SIG-M5 (cell line): Measurements from ENCODE around the gene TDRD10.
"Not testable (repeated sequence)": the region's sequence is repeated elsewhere in the genome, so short reads cannot be mapped to it uniquely, and the experiment has no call there.

ENCODE experiments used
- DNase-seq: peaks from one replicate; lab custom pipeline; 2025; lab: John Stamatoyannopoulos, UW

Gene TDRD10

DNA sequence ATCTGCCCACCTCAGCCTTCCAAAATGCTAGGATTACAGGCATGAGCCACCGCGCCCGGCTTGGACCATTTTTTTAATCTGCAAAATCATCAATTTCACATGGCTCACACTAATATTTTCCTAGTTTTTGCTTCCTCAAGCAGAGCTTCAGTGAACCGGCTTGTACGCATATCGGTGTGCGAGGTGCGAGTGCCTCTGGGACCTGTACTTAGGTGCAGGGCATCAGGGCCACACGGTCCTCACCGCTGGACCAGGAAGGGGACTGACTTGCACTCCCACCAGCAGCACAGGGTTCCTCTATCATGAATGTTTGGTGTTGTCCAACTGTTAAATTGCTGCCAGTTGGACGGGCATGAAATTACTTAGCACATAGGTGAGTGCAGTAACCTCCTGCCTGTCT lies 15.6 kb downstream of the TDRD10 start:
- no peak for DNase-seq

- DNase-seq: no peak
Measured at GRCh38 chr1:154519591-154519991, 17.6 kb downstream of the TDRD10 start.

DNA sequence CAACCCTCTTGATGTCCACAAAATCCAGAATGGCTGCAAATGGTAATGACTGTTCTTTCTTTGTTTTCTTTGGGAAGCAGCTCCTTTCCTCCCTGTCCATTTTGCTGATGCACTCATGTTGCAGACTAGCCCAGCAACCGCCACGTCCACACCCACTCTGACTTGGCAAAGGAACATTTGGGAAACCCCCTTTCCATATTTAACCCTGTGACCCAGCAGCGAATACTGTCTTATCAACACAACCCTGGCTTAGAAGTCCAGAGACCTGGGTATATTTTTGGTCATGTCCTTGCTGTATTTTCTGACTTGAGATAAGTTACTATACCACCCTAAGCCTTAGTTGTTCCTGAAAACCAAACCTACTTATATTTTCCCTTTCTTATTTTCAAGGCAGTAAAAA lies 18.3 kb downstream of the TDRD10 start:
- DNase-seq: no peak

- no peak for DNase-seq
Measured at GRCh38 chr1:154521695-154522094, 19.7 kb downstream of the TDRD10 start.

- DNase-seq: no peak
Measured at GRCh38 chr1:154524881-154525280, 22.9 kb downstream of the TDRD10 start.

- no peak for DNase-seq
Measured at GRCh38 chr1:154527192-154527591, 25.2 kb downstream of the TDRD10 start.

- DNase-seq: no peak
Measured at GRCh38 chr1:154529308-154529707, 27.3 kb downstream of the TDRD10 start.

- not testable (repeated sequence) for DNase-seq
Measured at GRCh38 chr1:154531950-154532349, 29.9 kb downstream of the TDRD10 start.

DNA sequence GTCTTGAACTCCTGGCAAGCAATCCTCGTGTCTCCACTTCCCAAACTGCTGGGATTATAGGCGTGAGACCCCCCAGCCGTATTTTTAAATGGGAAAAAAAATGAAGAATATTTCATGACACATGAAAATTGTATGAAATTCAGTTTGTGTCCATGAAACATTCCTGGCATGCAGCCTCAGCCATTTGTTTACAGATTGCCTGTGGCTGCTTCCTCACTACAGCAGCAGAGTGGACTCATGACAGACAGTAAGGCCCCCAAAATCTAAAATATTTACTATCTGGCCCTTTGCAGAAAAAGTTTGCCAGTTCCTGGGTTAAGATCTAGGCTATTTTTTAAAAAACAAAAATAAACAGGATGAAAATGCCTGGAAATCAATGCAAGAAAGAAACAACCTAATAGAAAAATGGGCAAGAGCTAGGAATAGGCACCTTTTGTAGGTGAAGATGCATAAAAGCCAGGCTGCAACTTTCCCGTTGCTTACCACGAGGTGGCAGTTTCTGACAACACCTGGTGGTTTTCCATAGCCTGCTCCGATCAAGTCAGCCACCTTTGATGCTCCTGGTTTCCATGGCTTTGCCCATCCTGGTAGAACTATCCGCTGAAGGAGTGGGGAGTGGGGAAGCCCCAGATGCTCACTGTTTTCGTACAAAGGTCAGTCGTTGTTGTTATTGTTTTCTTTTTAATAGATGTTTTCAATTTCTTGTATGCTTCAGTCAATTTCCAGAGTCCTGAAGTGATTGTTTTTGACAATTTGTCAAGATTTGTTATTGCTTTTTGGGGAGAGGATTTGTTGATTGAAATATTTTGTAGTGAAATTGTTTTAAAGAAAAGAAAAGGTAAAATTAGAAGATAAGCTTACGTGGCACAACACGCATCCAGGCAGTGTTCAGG lies 32.2 kb downstream of the TDRD10 start:
- no peak for DNase-seq

DNA sequence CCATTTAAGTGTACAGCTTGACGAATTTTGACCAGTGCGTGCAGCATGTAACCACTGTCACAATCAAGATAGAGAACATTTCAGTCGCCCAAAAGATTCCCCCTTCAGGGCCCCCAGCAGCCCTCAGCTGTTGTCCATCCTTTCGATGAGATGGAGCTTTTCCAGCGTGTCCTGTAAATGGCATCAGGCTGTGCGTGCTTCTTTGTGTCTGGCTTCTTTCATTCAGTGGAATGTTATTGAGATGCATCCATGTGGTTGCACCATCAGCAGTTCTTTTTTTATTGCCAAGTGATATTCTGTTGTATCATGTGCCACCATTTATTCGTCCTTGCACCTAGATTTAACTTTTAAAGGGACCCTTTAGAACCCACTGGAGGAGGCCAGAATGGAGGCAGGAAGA lies 34.6 kb downstream of the TDRD10 start:
- no peak for DNase-seq

GRCh38 chr1:154539486-154540483 lies 37.8 kb downstream of the TDRD10 start:
- DNase-seq: no peak

DNA sequence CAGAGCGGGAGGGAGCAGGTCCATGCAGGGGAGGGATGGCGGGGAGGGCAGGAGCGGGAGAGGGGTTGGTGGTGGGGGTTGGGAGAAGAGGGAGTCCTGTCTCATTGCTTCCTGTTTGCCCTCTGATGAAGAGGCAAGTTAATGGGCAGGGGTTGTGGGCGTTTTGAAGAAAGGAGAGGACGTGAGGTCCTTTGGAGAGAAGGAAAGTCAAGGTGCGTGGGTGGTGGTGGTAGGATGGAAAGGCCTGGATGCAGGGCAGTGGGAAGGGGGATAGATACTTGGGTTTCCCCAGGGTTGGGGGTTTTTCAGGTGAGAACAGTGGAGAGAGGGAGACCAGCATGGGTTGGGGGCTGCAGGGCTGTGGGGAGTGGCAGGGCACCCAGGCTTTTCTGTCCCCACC lies 39.2 kb downstream of the TDRD10 start:
- no peak for DNase-seq

DNA sequence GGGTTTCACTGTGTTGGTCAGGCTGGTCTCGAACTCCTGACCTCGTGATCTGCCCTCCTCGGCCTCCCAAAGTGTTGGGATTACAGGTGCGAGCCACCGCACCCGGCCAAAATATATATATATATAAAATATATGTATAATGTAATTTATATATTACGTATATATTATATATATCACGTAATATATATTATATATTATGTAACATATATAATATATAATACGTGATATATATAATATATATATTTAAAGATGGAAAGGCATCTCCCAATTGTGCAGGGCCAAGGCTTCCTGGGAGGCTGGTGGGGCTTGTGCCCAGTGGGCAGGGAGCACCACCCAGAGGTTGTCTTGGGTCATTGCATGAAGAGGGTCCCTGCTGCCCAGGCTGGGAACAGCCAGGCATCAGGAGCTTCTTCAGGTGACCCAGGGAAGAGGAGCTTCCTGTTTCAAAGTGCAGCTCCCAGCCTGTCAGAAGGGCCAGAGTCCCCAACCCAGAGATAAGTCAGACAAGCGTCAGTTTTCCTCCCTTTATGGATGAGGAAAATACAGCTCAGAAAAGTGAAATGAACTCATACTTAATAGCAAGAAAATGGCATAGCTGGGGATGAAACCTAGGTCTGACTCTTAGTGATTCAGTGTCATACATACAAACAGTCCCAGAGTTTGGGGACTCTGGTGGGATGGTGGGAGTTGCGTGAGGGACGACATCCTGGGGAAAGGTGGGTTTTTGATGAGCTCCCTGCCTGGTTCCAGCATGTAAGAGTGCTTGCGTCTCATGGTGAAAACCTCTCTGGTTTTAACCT lies 44.4 kb downstream of the TDRD10 start:
- no peak for DNase-seq

DNA sequence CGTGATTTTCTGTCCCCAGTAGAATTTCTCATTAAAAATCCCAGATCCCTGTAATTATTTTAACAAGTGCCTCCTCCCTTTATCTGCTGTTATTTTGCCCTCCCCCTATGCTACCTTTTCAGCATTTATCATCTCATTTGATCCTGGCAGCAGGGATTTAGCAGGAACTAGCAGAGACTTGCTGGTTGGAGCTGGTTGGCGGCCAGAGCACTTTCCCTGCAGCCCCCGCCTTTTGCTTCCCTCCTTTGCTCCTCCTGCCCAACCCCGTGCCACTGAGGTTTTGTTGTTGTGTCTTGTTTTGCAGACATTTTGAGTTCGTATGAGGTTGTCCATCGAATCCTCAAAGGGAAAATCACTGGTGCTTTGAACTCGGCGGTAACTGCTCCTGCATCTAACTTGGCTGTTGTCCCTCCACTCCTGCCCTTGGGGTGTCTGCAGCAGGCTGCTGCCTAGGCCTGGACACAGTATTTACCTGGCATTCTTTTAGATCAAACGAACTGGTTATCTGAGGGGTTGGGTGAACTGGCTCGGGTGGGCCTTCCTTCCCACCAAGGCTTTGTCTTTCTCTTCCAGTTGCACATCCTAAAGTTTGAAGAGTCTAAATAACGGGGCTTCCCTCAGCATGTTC lies 45.2 kb downstream of the TDRD10 start:
- no peak for DNase-seq

DNA sequence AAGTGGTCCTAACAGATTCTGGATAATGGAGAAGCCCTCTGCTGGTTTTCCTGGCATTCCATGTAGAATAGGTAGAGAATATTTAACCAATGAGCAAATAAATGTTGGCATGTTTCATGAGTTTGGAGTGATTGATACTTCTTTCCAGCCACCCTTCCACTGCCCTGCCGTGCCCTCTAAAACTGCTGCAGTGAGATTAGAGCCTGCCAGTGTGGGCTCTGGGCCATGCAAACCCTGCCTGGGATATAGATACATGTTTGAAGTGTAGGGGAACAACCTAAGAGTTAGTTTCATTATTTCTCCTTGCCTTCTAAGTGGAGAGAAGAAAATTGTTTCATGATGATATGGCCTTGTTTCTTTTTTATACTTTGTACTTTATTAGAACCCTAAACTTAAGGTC lies 46.0 kb downstream of the TDRD10 start:
- no peak for DNase-seq

DNA sequence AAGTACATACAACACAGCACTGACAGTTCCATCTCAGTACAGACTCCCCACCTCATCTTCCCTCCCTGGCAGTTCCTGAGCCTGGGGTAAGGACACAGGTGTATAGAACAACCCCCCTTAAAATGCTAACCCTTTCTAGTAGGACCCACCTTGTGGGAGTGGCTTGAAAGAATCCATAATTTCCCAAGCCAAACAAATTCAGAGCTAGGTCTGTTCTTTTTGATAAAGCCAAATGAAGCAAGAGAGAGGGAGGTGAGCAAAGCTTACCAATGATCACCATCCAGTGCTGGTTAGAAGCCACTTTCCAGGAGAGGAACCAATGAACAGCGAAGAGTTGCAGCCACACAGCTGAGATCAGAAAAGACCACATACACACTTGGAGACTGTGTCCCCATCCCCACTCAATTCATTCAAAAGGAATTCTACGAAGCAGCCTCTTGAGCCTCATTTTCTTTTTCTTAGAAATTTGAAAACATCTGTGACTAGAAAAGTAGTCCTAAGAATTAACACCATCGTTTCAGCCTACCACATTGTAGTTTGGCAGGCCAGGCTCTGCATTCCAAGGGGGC lies 47.3 kb downstream of the TDRD10 start:
- DNase-seq: no peak

DNA sequence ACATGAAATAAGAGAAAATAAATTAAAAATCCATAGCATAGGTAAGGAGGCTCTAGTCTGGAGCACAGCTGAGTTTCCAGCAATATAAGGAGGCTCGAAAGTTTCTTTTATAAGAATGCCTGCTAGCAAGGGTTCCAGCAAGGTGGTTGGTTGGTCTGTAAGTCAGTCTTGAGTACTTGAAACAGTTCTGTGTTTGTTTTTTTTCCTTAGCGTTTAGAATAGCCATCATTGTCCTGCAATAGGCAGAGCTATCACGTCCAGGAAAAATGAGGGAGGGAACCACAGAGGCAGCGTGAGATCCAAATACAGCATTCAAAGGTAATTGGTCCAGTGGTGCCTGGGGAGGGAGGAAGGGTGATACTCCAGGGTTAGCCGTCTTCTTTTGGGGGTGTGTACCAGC lies 48.1 kb downstream of the TDRD10 start:
- no peak for DNase-seq

- DNase-seq: no peak
Measured at GRCh38 chr1:154550657-154551056, 48.6 kb downstream of the TDRD10 start.

GRCh38 chr1:154551474-154551873 lies 49.5 kb downstream of the TDRD10 start:
- DNase-seq: no peak

DNA sequence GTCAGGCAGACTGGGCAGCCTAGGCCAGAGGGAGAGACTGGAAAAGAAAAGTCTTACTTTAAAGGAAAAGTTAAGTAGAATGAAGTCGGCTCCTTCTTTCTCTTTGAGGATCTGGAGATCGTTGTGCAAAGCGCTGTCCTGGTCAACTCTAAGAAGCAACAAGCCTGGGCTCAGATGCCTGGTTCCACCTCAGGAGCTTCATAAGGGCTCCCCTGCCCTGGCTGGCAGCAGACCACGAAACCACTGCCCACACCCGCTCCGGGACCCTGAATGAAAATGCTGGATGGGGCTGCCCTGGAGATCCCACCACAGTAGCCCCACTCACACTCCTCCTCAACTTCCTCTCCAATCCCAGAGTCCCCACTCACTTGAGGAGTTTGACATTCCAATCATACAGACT lies 50.0 kb downstream of the TDRD10 start:
- DNase-seq: no peak
